HS-5 (cell line): Measurements from ENCODE around the gene MMEL1.

ENCODE experiments used
- DNase-seq: peaks from one replicate; pipeline ENCODE4 v3.0.0-alpha.2; 2012; ENCODE audit warnings: low read depth

The MMEL1 gene

GRCh38 chr1:2604844-2605508 lies 27.8 kb downstream of the MMEL1 start:
- DNase-seq: no peak

GRCh38 chr1:2604156-2604843 lies 28.5 kb downstream of the MMEL1 start:
- no peak for DNase-seq

GRCh38 chr1:2603521-2604155 lies 29.2 kb downstream of the MMEL1 start:
- DNase-seq: no peak

- no peak for DNase-seq
These were observed 29.8 kb downstream of the MMEL1 start for GRCh38 chr1:2602866-2603520.

GRCh38 chr1:2602311-2602835 lies 30.4 kb downstream of the MMEL1 start:
- DNase-seq: no peak

- no peak for DNase-seq
These were observed 31.0 kb downstream of the MMEL1 start for GRCh38 chr1:2601721-2602303.

- DNase-seq: no peak
These were observed 34.4 kb downstream of the MMEL1 start for GRCh38 chr1:2598329-2598931.

GRCh38 chr1:2597441-2598328 lies 35.1 kb downstream of the MMEL1 start:
- DNase-seq: no peak

- no peak for DNase-seq
These were observed 36.1 kb downstream of the MMEL1 start for GRCh38 chr1:2596530-2597333.

- DNase-seq: no peak
These were observed 36.8 kb downstream of the MMEL1 start for GRCh38 chr1:2595812-2596529.

GRCh38 chr1:2595261-2595811 lies 37.5 kb downstream of the MMEL1 start:
- DNase-seq: no peak

- no peak for DNase-seq
These were observed 38.1 kb downstream of the MMEL1 start for GRCh38 chr1:2594641-2595131.

GRCh38 chr1:2594001-2594640 lies 38.7 kb downstream of the MMEL1 start:
- DNase-seq: no peak

GRCh38 chr1:2593251-2593878 lies 39.5 kb downstream of the MMEL1 start:
- DNase-seq: no peak

GRCh38 chr1:2592672-2593071 lies 40.1 kb downstream of the MMEL1 start:
- no peak for DNase-seq

GRCh38 chr1:2591581-2592261 lies 41.1 kb downstream of the MMEL1 start:
- no peak for DNase-seq

GRCh38 chr1:2591233-2591580 lies 41.6 kb downstream of the MMEL1 start:
- DNase-seq: no peak
